Mesothelial cell of epicardium (in vitro differentiated cells): ENCODE data around the gene MGAT5B. TPM values are rescaled to one million over a fixed set of nuclear protein-coding genes. Genes with fewer than 3 reads are reported as not detected.

Source experiments
- DNase-seq, 2 experiments: peaks; one replicate each; pipeline ENCODE4 v3.0.0; 2021; ENCODE audit warnings: low spot score in 2 of 2; ENCODE audit not compliant: unreplicated experiment in 2 of 2
- H3K27ac Mint-ChIP-seq: 2 replicates; pipeline ENCODE4 v1.8.0; 2021; ENCODE audit warnings: mixed read lengths
- H3K27me3 Mint-ChIP-seq: 2 replicates; pipeline ENCODE4 v1.8.0; 2021; ENCODE audit warnings: low read depth, mixed read lengths
- H3K36me3 Mint-ChIP-seq: 2 replicates; pipeline ENCODE4 v1.8.0; 2021; ENCODE audit warnings: mixed read lengths
- H3K4me1 Mint-ChIP-seq: 2 replicates; pipeline ENCODE4 v1.8.0; 2021; ENCODE audit warnings: mixed read lengths
- H3K4me3 Mint-ChIP-seq: 2 replicates; pipeline ENCODE4 v1.8.0; 2021; ENCODE audit warnings: mild to moderate bottlenecking, moderate library complexity, mixed read lengths
- H3K9me3 Mint-ChIP-seq: 2 replicates; pipeline ENCODE4 v1.8.0; 2021; ENCODE audit warnings: mixed read lengths
- CTCF ChIP-seq: fragments of 200-600 bp; sonication (generic); IDR thresholded peaks from one replicate; pipeline ENCODE4 v1.5.0; 2021; ENCODE audit warnings: antibody characterized with exemption; ENCODE audit not compliant: unreplicated experiment
- total RNA-seq: library from RNA; stranded (reverse); gene quantifications from 3 replicates; pipeline ENCODE4 v1.2.1, GENCODE V29; 2021

The MGAT5B gene
- total RNA-seq, 1 donor from 2014 or later: 0.78 TPM

- H3K27me3 Mint-ChIP-seq: peaks cover 11% of the 10 kb centered on the region
- no peaks in the 10 kb centered on the region for H3K36me3 Mint-ChIP-seq
- no peak for TF ChIP-seq CTCF
- H3K4me1 Mint-ChIP-seq: no peaks in the 10 kb centered on the region
- peaks cover 6% of the 10 kb centered on the region for H3K9me3 Mint-ChIP-seq
- no peak overlapping the region for H3K4me3 Mint-ChIP-seq
- no peak for DNase-seq
- H3K27ac Mint-ChIP-seq: no peak overlapping the region
Measured at GRCh38 chr17:76905036-76905435, 36.8 kb downstream of the MGAT5B start.

- no peak overlapping the region for H3K4me3 Mint-ChIP-seq
- H3K9me3 Mint-ChIP-seq: peaks cover 6% of the 10 kb centered on the region
- H3K4me1 Mint-ChIP-seq: no peaks in the 10 kb centered on the region
- DNase-seq: no peak
- H3K36me3 Mint-ChIP-seq: no peaks in the 10 kb centered on the region
- no peak for TF ChIP-seq CTCF
- H3K27me3 Mint-ChIP-seq: peaks cover 8% of the 10 kb centered on the region
- no peak overlapping the region for H3K27ac Mint-ChIP-seq
Measured at GRCh38 chr17:76905836-76906235, 37.6 kb downstream of the MGAT5B start.

GRCh38 chr17:76906463-76906862, 38.3 kb downstream of the MGAT5B start:
- Mint-ChIP-seq H3K27me3 (peaks cover 8% of the 10 kb centered on the region), H3K27ac (no peak overlapping the region), H3K4me3 (no peak overlapping the region), H3K9me3 (peaks cover 6% of the 10 kb centered on the region), H3K4me1 (no peaks in the 10 kb centered on the region), H3K36me3 (no peaks in the 10 kb centered on the region)
- no peak for TF ChIP-seq CTCF
- no peak for DNase-seq

GRCh38 chr17:76907352-76907751, 39.1 kb downstream of the MGAT5B start:
- Mint-ChIP-seq H3K4me1 (no peaks in the 10 kb centered on the region), H3K27me3 (peaks cover 8% of the 10 kb centered on the region), H3K4me3 (no peak overlapping the region), H3K36me3 (no peaks in the 10 kb centered on the region), H3K27ac (no peak overlapping the region), H3K9me3 (peaks cover 6% of the 10 kb centered on the region)
- TF ChIP-seq CTCF: no peak
- DNase-seq: no peak

GRCh38 chr17:76909971-76910760, 42.0 kb downstream of the MGAT5B start:
- TF ChIP-seq CTCF: no peak
- no peak overlapping the region for H3K4me3 Mint-ChIP-seq
- DNase-seq: peak; percentile 69 to 88

More at GRCh38 chr17:76909971-76910760, 42.0 kb downstream of the MGAT5B start:
- Mint-ChIP-seq H3K9me3 (peaks cover 6% of the 10 kb centered on the region), H3K27me3 (peaks cover 18% of the 10 kb centered on the region), H3K36me3 (no peaks in the 10 kb centered on the region), H3K27ac (no peak overlapping the region), H3K4me1 (no peaks in the 10 kb centered on the region)
